GM19240 (cell line): ENCODE results near the gene CLIC6.
"Not testable (repeated sequence)": the region's sequence is repeated elsewhere in the genome, so short reads cannot be mapped to it uniquely, and the experiment has no call there.

Experiments
- DNase-seq: peaks from one replicate; pipeline ENCODE4 v3.0.0; 2011; ENCODE audit warnings: low spot score; ENCODE audit not compliant: insufficient read length

Gene CLIC6

GRCh38 chr21:34691390-34692032 is 22.7 kb downstream of the CLIC6 start:
- no peak for DNase-seq

- DNase-seq = no peak
Observed at GRCh38 chr21:34692458-34693020, 23.7 kb downstream of the CLIC6 start.

- no peak for DNase-seq
Observed at GRCh38 chr21:34693192-34693810, 24.5 kb downstream of the CLIC6 start.

GRCh38 chr21:34695434-34695833 is 26.6 kb downstream of the CLIC6 start:
- no peak for DNase-seq

- DNase-seq = no peak
Observed at GRCh38 chr21:34696121-34696520, 27.3 kb downstream of the CLIC6 start.

GRCh38 chr21:34697826-34698225 is 29.0 kb downstream of the CLIC6 start:
- no peak for DNase-seq

- no peak for DNase-seq
Observed at GRCh38 chr21:34698270-34699015, 29.6 kb downstream of the CLIC6 start.

GRCh38 chr21:34700605-34701004 is 31.8 kb downstream of the CLIC6 start:
- no peak for DNase-seq

- no peak for DNase-seq
Observed at GRCh38 chr21:34701726-34702125, 32.9 kb downstream of the CLIC6 start.

GRCh38 chr21:34702341-34703170 is 33.8 kb downstream of the CLIC6 start:
- DNase-seq = no peak

GRCh38 chr21:34703571-34703970 is 34.8 kb downstream of the CLIC6 start:
- DNase-seq = no peak

- no peak for DNase-seq
Observed at GRCh38 chr21:34704119-34704518, 35.3 kb downstream of the CLIC6 start.

GRCh38 chr21:34705011-34705410 is 36.2 kb downstream of the CLIC6 start:
- DNase-seq = no peak

GRCh38 chr21:34706337-34706736 is 37.5 kb downstream of the CLIC6 start:
- DNase-seq = no peak

- peak; percentile 46 for DNase-seq
Observed at GRCh38 chr21:34707876-34708325, 39.1 kb downstream of the CLIC6 start.

GRCh38 chr21:34713621-34714020 is 44.8 kb downstream of the CLIC6 start:
- DNase-seq = no peak

- DNase-seq = no peak
Observed at GRCh38 chr21:34715518-34715917, 46.7 kb downstream of the CLIC6 start.

GRCh38 chr21:34715985-34716596 is 47.3 kb downstream of the CLIC6 start:
- no peak for DNase-seq

- DNase-seq = not testable (repeated sequence)
Observed at GRCh38 chr21:34718529-34718928, 49.7 kb downstream of the CLIC6 start.

GRCh38 chr21:34722684-34723300 is 54.0 kb downstream of the CLIC6 start:
- DNase-seq = peak; percentile 15
